Hepatocyte (in vitro differentiated cells): ENCODE data around the gene PGM2.

Source experiments
- EZH2 ChIP-seq: fragments of 200-600 bp; sonication (generic); IDR thresholded peaks from 2 replicates; pipeline ENCODE4 v1.6.1; 2016; ENCODE audit warnings: antibody characterized with exemption, mild to moderate bottlenecking, borderline replicate concordance
- TF ChIP-seq, protein P1 (sequence below): fragments of 200-600 bp; sonication (generic); IDR thresholded peaks from 2 replicates; pipeline ENCODE4 v1.5.1; 2016; ENCODE audit warnings: antibody characterized with exemption, mild to moderate bottlenecking; ENCODE audit not compliant: poor library complexity

DNA sequence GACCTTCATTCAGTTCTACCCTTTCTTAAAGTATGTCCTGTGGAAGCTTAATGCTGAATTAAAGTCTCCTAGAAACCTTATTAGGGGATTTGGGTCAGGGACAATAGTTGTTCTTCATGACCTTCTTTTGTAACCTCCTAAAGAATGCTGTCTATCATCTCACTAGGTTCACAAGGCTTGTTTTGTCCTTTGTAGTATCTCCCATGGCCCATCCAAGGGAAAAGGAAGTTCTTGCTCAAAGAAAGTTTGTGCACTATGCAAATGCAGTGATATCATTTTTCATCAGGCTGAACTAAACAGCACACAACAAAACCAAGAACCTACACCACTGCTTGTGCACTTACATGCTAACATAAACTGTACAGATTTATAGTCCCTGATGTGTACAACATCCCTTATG, 46.6 kb upstream of the PGM2 start:
- TF ChIP-seq, protein P1, sequence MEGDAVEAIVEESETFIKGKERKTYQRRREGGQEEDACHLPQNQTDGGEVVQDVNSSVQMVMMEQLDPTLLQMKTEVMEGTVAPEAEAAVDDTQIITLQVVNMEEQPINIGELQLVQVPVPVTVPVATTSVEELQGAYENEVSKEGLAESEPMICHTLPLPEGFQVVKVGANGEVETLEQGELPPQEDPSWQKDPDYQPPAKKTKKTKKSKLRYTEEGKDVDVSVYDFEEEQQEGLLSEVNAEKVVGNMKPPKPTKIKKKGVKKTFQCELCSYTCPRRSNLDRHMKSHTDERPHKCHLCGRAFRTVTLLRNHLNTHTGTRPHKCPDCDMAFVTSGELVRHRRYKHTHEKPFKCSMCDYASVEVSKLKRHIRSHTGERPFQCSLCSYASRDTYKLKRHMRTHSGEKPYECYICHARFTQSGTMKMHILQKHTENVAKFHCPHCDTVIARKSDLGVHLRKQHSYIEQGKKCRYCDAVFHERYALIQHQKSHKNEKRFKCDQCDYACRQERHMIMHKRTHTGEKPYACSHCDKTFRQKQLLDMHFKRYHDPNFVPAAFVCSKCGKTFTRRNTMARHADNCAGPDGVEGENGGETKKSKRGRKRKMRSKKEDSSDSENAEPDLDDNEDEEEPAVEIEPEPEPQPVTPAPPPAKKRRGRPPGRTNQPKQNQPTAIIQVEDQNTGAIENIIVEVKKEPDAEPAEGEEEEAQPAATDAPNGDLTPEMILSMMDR, result no peak
- no peak for TF ChIP-seq EZH2
